Measurements from ENCODE around the gene TANC1.

Gene TANC1

GRCh38 chr2:158990397-158991214 is 22.2 kb downstream of the TANC1 start:
- H3K9me3 Mint-ChIP-seq, result no peaks in the 10 kb centered on the region
- peaks cover 33% of the 10 kb centered on the region for H3K4me1 Mint-ChIP-seq
- H3K27me3 Mint-ChIP-seq (ENCODE audit: low read depth), result peaks cover 9% of the 10 kb centered on the region
- peaks cover 9% of the 10 kb centered on the region for H3K36me3 Mint-ChIP-seq (ENCODE audit: low read depth)
- H3K27ac Mint-ChIP-seq, result no peak overlapping the region
- TF ChIP-seq, protein P1, sequence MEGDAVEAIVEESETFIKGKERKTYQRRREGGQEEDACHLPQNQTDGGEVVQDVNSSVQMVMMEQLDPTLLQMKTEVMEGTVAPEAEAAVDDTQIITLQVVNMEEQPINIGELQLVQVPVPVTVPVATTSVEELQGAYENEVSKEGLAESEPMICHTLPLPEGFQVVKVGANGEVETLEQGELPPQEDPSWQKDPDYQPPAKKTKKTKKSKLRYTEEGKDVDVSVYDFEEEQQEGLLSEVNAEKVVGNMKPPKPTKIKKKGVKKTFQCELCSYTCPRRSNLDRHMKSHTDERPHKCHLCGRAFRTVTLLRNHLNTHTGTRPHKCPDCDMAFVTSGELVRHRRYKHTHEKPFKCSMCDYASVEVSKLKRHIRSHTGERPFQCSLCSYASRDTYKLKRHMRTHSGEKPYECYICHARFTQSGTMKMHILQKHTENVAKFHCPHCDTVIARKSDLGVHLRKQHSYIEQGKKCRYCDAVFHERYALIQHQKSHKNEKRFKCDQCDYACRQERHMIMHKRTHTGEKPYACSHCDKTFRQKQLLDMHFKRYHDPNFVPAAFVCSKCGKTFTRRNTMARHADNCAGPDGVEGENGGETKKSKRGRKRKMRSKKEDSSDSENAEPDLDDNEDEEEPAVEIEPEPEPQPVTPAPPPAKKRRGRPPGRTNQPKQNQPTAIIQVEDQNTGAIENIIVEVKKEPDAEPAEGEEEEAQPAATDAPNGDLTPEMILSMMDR (IDR thresholded peaks at IDR 0.05; ENCODE audit: unreplicated experiment in 3 of 3), result no peak
- no peak overlapping the region for H3K4me3 Mint-ChIP-seq

GRCh38 chr2:158993030-158993429 is 24.6 kb downstream of the TANC1 start:
- peaks cover 9% of the 10 kb centered on the region for H3K27me3 Mint-ChIP-seq (ENCODE audit: low read depth)
- peaks cover 42% of the 10 kb centered on the region for H3K4me1 Mint-ChIP-seq
- peaks cover 5% of the 10 kb centered on the region for H3K36me3 Mint-ChIP-seq (ENCODE audit: low read depth)
- TF ChIP-seq, protein P1 (IDR thresholded peaks at IDR 0.05; ENCODE audit: unreplicated experiment in 3 of 3), result no peak
- H3K9me3 Mint-ChIP-seq, result no peaks in the 10 kb centered on the region
- H3K27ac Mint-ChIP-seq, result no peak overlapping the region
- H3K4me3 Mint-ChIP-seq, result no peak overlapping the region

DNA sequence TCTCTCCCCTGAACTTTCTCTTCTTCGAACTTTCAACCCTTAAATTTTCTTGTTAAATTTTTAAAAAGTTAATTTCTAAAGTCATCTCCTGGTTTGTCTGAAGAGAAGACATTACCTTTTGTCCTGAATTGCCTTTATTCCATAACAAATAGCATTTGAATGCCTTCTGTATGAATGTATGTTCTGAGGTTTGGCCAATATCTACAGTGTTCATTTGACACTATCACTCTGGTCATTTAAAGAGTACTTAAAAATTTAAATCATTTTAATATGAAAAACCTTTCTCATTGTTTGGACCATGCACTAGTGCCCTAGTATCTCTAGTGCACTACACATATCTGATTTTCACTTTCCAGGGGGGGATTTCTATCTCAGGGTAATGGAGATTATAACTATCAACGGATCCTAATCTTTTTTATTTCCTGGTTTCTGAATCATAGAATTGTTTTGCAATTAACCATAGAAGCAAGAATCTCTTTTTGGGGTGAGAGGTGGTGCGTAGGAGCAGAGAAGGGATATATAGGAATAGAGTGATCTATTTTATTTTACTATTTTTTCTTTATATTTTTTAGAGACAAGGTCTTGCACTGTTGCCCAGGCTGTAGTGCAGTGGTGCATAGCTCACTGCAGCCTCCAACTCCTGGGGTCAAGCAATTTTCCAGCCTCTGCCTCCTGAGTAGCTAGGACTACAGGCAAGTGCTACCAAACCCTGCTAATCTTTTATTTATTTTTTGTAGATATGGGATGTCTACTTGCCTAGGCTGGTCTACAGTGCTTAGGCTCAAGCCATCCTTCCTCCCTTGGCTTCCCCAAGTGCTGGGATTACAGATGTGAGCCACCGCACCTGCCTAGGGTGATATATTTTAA is 25.5 kb downstream of the TANC1 start:
- Mint-ChIP-seq H3K9me3 (no peaks in the 10 kb centered on the region), H3K36me3 (ENCODE audit: low read depth) (peaks cover 5% of the 10 kb centered on the region), H3K4me1 (peaks cover 35% of the 10 kb centered on the region), H3K27me3 (ENCODE audit: low read depth) (peaks cover 9% of the 10 kb centered on the region), H3K4me3 (no peak overlapping the region), H3K27ac (no peak overlapping the region)
- TF ChIP-seq, protein P1 (IDR thresholded peaks at IDR 0.05; ENCODE audit: unreplicated experiment in 3 of 3), result no peak

- TF ChIP-seq, protein P1 (IDR thresholded peaks at IDR 0.05; ENCODE audit: unreplicated experiment in 3 of 3), result no peak
- H3K4me1 Mint-ChIP-seq, result peaks cover 35% of the 10 kb centered on the region
- no peak overlapping the region for H3K4me3 Mint-ChIP-seq
- peaks cover 9% of the 10 kb centered on the region for H3K36me3 Mint-ChIP-seq (ENCODE audit: low read depth)
- H3K27me3 Mint-ChIP-seq (ENCODE audit: low read depth), result peaks cover 5% of the 10 kb centered on the region
- H3K9me3 Mint-ChIP-seq, result no peaks in the 10 kb centered on the region
- H3K27ac Mint-ChIP-seq, result peak overlapping the region in 1 of 3 experiments; percentile 27
Measured at GRCh38 chr2:158994920-158995676, 26.7 kb downstream of the TANC1 start.

- H3K36me3 Mint-ChIP-seq (ENCODE audit: low read depth), result peaks cover 4% of the 10 kb centered on the region
- no peaks in the 10 kb centered on the region for H3K27me3 Mint-ChIP-seq (ENCODE audit: low read depth)
- peaks cover 35% of the 10 kb centered on the region for H3K4me1 Mint-ChIP-seq
- TF ChIP-seq, protein P1 (IDR thresholded peaks at IDR 0.05; ENCODE audit: unreplicated experiment in 3 of 3), result no peak
- H3K27ac Mint-ChIP-seq, result peak overlapping the region in 2 of 3 experiments; percentile 27 to 51
- no peak overlapping the region for H3K4me3 Mint-ChIP-seq
- no peaks in the 10 kb centered on the region for H3K9me3 Mint-ChIP-seq
Measured at GRCh38 chr2:158995677-158996049, 27.2 kb downstream of the TANC1 start.
